Smooth muscle cell (in vitro differentiated cells): Measurements from ENCODE around the gene EDN1. TPM values are rescaled to one million over a fixed set of nuclear protein-coding genes. Genes with fewer than 3 reads are reported as not detected.

Experiments used
- DNase-seq: peaks from one replicate; lab custom pipeline; 2025; ENCODE audit not compliant: unreplicated experiment; lab: John Stamatoyannopoulos, UW
- H2AFZ ChIP-seq: fragments of 200-600 bp; sonication (generic); 2 replicates; pipeline ENCODE4 v1.6.0; 2016; ENCODE audit warnings: antibody characterized with exemption, low read depth, mild to moderate bottlenecking
- H3F3A ChIP-seq: fragments of 200-600 bp; sonication (generic); 2 replicates; pipeline ENCODE4 v1.6.0; 2017; ENCODE audit warnings: antibody characterized with exemption, low read depth
- H3K27ac ChIP-seq: fragments of 200-600 bp; sonication (generic); 2 replicates; pipeline ENCODE4 v1.5.1; 2016; ENCODE audit warnings: low read depth, mild to moderate bottlenecking
- H3K27me3 ChIP-seq: fragments of 200-600 bp; sonication (generic); 2 replicates; pipeline ENCODE4 v1.6.1; 2016; ENCODE audit warnings: low read depth, mild to moderate bottlenecking
- H3K36me3 ChIP-seq: fragments of 200-600 bp; sonication (generic); 2 replicates; pipeline ENCODE4 v1.5.1; 2016; ENCODE audit warnings: low read depth
- H3K4me1 ChIP-seq: fragments of 200-600 bp; sonication (generic); 2 replicates; pipeline ENCODE4 v1.5.1; 2016; ENCODE audit warnings: low read depth
- H3K4me2 ChIP-seq: fragments of 200-600 bp; sonication (generic); 2 replicates; pipeline ENCODE4 v1.6.0; 2016; ENCODE audit warnings: mild to moderate bottlenecking
- H3K4me3 ChIP-seq: fragments of 200-600 bp; sonication (generic); 2 replicates; pipeline ENCODE4 v1.5.1; 2016; ENCODE audit warnings: mild to moderate bottlenecking
- H3K79me2 ChIP-seq: fragments of 200-600 bp; sonication (generic); 2 replicates; pipeline ENCODE4 v1.6.0; 2016; ENCODE audit warnings: low read depth, mild to moderate bottlenecking
- H3K9ac ChIP-seq: fragments of 200-600 bp; sonication (generic); 2 replicates; pipeline ENCODE4 v1.6.0; 2016; ENCODE audit warnings: low read depth
- H3K9me3 ChIP-seq: fragments of 200-600 bp; sonication (generic); replicated peaks from 2 replicates; pipeline ENCODE4 v1.5.1; 2016; ENCODE audit warnings: low read depth
- H4K20me1 ChIP-seq: fragments of 200-600 bp; sonication (generic); 2 replicates; pipeline ENCODE4 v1.6.0; 2016; ENCODE audit warnings: low read depth
- WGBS: methylation state at CpG from one replicate; pipeline ENCODE4 v1.1.7; 2016; ENCODE audit warnings: low lambda C conversion rate; 5-methylcytosine and 5-hydroxymethylcytosine counted together
- polyA plus RNA-seq: library from polyadenylated mRNA; unstranded; fragments of >200 nt; fragmentation: Nextera tagmentation; extraction: Ambion mirVana; gene quantifications from 2 replicates; pipeline ENCODE4 v1.2.1, GENCODE V29; 2016
- total RNA-seq: library from RNA; depleted of rRNA; stranded (reverse); fragments of >200 nt; gene quantifications from 2 replicates; pipeline ENCODE4 v1.2.3, GENCODE V29; 2014
- TF ChIP-seq, protein P1 (sequence below): fragments of 200-600 bp; sonication (generic); IDR thresholded peaks from 2 replicates; pipeline ENCODE4 v1.5.1; 2017; ENCODE audit warnings: borderline replicate concordance, mild to moderate bottlenecking, antibody characterized with exemption; ENCODE audit not compliant: insufficient read depth, poor library complexity, severe bottlenecking

Gene EDN1
- total and polyA plus RNA-seq, 2 experiments from 2014 or later, result 8.2 to 20.0 TPM

DNA sequence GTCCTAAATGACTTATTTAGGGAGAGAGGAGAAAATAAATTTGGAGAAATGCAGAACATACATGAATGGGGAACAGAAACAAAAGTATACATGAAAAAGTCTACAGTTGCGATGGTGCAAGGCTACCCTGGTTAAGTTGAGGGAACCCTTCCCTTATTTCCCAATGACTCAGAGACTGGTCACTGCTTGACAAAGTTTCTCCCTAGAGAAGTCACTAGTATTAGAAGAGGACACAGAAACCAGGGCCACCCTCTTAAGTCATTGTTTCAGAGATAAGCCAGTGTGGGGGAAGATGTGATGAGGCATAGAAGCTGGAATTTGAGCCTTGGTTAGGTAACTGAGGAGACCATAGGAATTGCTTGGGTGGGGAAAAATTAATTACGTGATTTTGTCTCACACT, 24.4 kb upstream of the EDN1 start:
- H3K27me3 ChIP-seq, result no peaks in the 10 kb centered on the region
- no peaks in the 10 kb centered on the region for H3F3A ChIP-seq
- no peaks in the 10 kb centered on the region for H3K4me1 ChIP-seq
- no peak for DNase-seq
- peak overlapping the region; percentile 90 for H3K27ac ChIP-seq
- H3K36me3 ChIP-seq, result no peaks in the 10 kb centered on the region
- TF ChIP-seq, protein P1, sequence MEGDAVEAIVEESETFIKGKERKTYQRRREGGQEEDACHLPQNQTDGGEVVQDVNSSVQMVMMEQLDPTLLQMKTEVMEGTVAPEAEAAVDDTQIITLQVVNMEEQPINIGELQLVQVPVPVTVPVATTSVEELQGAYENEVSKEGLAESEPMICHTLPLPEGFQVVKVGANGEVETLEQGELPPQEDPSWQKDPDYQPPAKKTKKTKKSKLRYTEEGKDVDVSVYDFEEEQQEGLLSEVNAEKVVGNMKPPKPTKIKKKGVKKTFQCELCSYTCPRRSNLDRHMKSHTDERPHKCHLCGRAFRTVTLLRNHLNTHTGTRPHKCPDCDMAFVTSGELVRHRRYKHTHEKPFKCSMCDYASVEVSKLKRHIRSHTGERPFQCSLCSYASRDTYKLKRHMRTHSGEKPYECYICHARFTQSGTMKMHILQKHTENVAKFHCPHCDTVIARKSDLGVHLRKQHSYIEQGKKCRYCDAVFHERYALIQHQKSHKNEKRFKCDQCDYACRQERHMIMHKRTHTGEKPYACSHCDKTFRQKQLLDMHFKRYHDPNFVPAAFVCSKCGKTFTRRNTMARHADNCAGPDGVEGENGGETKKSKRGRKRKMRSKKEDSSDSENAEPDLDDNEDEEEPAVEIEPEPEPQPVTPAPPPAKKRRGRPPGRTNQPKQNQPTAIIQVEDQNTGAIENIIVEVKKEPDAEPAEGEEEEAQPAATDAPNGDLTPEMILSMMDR, result no peak
- no peak overlapping the region for H2AFZ ChIP-seq
- no peaks in the 10 kb centered on the region for H3K9me3 ChIP-seq
- no peaks in the 10 kb centered on the region for H4K20me1 ChIP-seq
- H3K79me2 ChIP-seq, result no peaks in the 10 kb centered on the region
- H3K9ac ChIP-seq, result peak overlapping the region; percentile 66
- no peak overlapping the region for H3K4me3 ChIP-seq
- WGBS, result 44% methylated on average over 2 of the region's 2 CpGs
- H3K4me2 ChIP-seq, result peak overlapping the region; percentile 63

DNA sequence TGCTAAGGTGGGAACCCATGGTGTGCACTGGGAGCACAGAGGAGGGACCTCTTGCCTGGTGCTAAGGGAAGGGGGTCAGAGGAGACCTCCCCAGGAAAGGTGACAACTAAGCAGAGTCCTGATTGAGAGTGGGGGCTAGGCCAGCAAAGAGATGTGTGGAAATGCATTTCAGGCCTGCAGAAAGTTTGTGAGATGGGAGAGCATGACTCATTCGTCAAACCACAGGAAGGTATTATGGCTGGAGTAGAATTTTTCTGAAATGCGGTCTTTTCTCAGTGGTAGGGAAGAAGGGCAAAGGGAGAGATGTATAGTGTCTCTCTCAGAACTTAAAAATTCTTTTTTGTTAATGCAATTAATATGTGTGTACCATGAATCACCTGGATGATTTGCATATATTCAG, 23.6 kb upstream of the EDN1 start:
- H3K4me3 ChIP-seq, result no peak overlapping the region
- no peak for DNase-seq
- H3K9me3 ChIP-seq, result peaks cover under 1% of the 10 kb centered on the region
- H3K36me3 ChIP-seq, result no peaks in the 10 kb centered on the region
- H3F3A ChIP-seq, result no peaks in the 10 kb centered on the region
- peak overlapping the region; percentile 90 for H3K27ac ChIP-seq
- WGBS, result 21% methylated on average over 2 of the region's 2 CpGs
- no peaks in the 10 kb centered on the region for H3K27me3 ChIP-seq
- H2AFZ ChIP-seq, result no peak overlapping the region
- H4K20me1 ChIP-seq, result no peaks in the 10 kb centered on the region
- H3K79me2 ChIP-seq, result no peaks in the 10 kb centered on the region
- no peaks in the 10 kb centered on the region for H3K4me1 ChIP-seq
- peak overlapping the region; percentile 58 for H3K4me2 ChIP-seq
- TF ChIP-seq, protein P1, result no peak
- H3K9ac ChIP-seq, result peak overlapping the region; percentile 66

DNA sequence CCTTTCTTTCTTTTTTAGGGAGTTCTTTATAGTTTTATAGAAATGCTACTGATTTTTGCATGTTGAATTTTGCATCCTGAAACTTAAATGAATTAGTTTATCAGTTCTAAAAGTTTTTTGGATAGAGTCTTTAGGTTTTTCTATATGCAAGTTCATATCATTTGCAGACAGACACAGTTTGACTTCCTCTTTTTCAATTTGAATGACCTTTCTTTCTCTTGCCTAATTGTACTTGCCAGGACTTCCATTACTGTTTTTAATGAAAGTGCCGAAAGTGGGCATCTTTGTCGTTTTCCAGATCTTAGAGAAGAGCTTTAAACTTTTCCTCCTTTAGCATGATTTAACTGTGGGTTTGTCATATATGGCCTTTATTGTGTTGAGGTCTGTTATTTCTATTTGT, 21.1 kb upstream of the EDN1 start:
- Histone ChIP-seq H2AFZ (no peak overlapping the region), H3K4me3 (no peak overlapping the region), H4K20me1 (no peaks in the 10 kb centered on the region), H3K79me2 (no peaks in the 10 kb centered on the region), H3K27ac (no peak overlapping the region), H3K4me2 (no peak overlapping the region), H3K36me3 (no peaks in the 10 kb centered on the region), H3K4me1 (no peaks in the 10 kb centered on the region), H3K9ac (no peak overlapping the region), H3F3A (no peaks in the 10 kb centered on the region), H3K9me3 (peaks cover 6% of the 10 kb centered on the region), H3K27me3 (no peaks in the 10 kb centered on the region)
- DNase-seq, result no peak
- 93% methylated on average over 2 of the region's 2 CpGs for WGBS
- TF ChIP-seq, protein P1, result no peak

DNA sequence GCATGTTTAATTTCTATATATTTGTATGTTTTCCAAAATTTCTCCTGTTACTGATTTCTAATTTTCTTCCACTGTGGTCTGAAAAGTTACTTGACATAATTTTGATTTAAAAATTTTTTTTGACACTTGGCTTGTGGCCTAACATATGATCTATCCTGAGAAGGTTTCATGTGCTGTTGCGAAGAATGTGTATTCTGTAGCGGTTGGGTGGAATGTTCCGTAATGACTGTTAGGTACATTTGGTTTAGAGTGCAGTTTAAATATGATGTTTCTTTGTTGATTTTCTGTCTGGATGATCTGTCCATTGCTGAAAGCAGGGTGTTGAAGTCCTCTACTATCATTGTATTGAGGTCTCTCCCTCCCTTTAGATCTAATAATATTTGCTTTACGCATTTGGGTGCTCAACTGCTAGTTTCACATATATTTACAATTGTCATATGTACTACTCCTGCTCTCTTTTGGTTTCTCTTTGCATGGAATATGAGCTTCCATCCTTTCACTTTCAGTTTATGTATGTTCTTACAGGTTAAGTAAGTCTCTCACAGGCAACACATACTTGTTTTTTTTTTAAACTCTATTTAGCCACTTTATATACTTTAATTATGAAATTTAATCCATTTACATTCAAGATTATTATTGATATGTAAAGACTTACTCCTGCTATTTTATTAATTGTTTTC, 19.5 kb upstream of the EDN1 start:
- Histone ChIP-seq H2AFZ (no peak overlapping the region), H3K36me3 (no peaks in the 10 kb centered on the region), H3K4me3 (no peak overlapping the region), H4K20me1 (no peaks in the 10 kb centered on the region), H3K4me2 (no peak overlapping the region), H3K27ac (no peak overlapping the region), H3F3A (no peaks in the 10 kb centered on the region), H3K27me3 (no peaks in the 10 kb centered on the region), H3K79me2 (no peaks in the 10 kb centered on the region), H3K9ac (no peak overlapping the region), H3K4me1 (no peaks in the 10 kb centered on the region), H3K9me3 (peaks cover 6% of the 10 kb centered on the region)
- no peak for DNase-seq
- TF ChIP-seq, protein P1, result no peak
- WGBS, result 100% methylated on average over 4 of the region's 4 CpGs
